OCI-LY3 (cell line): ENCODE data around the gene HS3ST6.

Experiments used
- H2AFZ ChIP-seq: fragments of 200-600, 300-600 bp; shearing (Covaris generic); 2 replicates; pipeline ENCODE4 v1.6.0; 2014; ENCODE audit warnings: antibody characterized with exemption, low read depth, low read length
- H3K27ac ChIP-seq: fragments of 200-600, 300-600 bp; sonication (generic); 2 replicates; pipeline ENCODE4 v1.5.1; 2014; ENCODE audit warnings: mild to moderate bottlenecking, low read length, moderate library complexity, mixed read lengths
- H3K27me3 ChIP-seq: fragments of 200-600, 300-600 bp; sonication (generic); 2 replicates; pipeline ENCODE4 v1.6.1; 2014; ENCODE audit warnings: low read depth, low read length, mixed read lengths
- H3K36me3 ChIP-seq: fragments of 200-600, 300-600 bp; sonication (generic); replicated peaks from 2 replicates; pipeline ENCODE3; 2014; ENCODE audit warnings: low read depth, low read length, mixed read lengths
- H3K4me1 ChIP-seq: fragments of 300-600, 200-600 bp; sonication (generic); 2 replicates; pipeline ENCODE4 v1.6.1; 2014; ENCODE audit warnings: low read length, mixed read lengths
- H3K4me2 ChIP-seq: fragments of 200-600, 300-600 bp; sonication (generic); 2 replicates; pipeline ENCODE4 v1.6.1; 2014; ENCODE audit warnings: low read length, mixed read lengths
- H3K4me3 ChIP-seq: fragments of 300-600, 200-600 bp; sonication (generic); 2 replicates; pipeline ENCODE4 v1.5.1; 2014; ENCODE audit warnings: antibody characterized with exemption, mild to moderate bottlenecking, low read length, moderate library complexity
- H3K79me2 ChIP-seq: fragments of 300-600, 200-600 bp; shearing (Covaris generic); 2 replicates; pipeline ENCODE4 v1.6.1; 2014; ENCODE audit warnings: mild to moderate bottlenecking, low read length, mixed read lengths
- H3K9ac ChIP-seq: fragments of 300-600, 200-600 bp; shearing (Covaris generic); 2 replicates; pipeline ENCODE4 v1.6.0; 2014; ENCODE audit warnings: mild to moderate bottlenecking, low read length, moderate library complexity
- H3K9me3 ChIP-seq: fragments of 200-600, 300-600 bp; shearing (Covaris generic); 2 replicates; pipeline ENCODE4 v1.6.1; 2014; ENCODE audit warnings: low read length, mixed read lengths; ENCODE audit not compliant: insufficient read depth
- H4K20me1 ChIP-seq: fragments of 200-600, 300-600 bp; sonication (generic); 2 replicates; pipeline ENCODE4 v1.6.1; 2016; ENCODE audit warnings: low read length, mixed read lengths; ENCODE audit not compliant: insufficient read depth
- EZH2phosphoT487 ChIP-seq: fragments of 200-600 bp; shearing (Covaris generic); IDR thresholded peaks from 2 replicates; pipeline ENCODE4 v1.6.1; 2018; ENCODE audit warnings: antibody characterized with exemption, mixed run types, low read depth
- TF ChIP-seq, protein P1 (sequence below): fragments of 200-600, 300-600 bp; sonication (generic); IDR thresholded peaks from 2 replicates; pipeline ENCODE4 v1.5.1; 2014; ENCODE audit warnings: antibody characterized with exemption, low read length, low read depth

HS3ST6 gene

DNA sequence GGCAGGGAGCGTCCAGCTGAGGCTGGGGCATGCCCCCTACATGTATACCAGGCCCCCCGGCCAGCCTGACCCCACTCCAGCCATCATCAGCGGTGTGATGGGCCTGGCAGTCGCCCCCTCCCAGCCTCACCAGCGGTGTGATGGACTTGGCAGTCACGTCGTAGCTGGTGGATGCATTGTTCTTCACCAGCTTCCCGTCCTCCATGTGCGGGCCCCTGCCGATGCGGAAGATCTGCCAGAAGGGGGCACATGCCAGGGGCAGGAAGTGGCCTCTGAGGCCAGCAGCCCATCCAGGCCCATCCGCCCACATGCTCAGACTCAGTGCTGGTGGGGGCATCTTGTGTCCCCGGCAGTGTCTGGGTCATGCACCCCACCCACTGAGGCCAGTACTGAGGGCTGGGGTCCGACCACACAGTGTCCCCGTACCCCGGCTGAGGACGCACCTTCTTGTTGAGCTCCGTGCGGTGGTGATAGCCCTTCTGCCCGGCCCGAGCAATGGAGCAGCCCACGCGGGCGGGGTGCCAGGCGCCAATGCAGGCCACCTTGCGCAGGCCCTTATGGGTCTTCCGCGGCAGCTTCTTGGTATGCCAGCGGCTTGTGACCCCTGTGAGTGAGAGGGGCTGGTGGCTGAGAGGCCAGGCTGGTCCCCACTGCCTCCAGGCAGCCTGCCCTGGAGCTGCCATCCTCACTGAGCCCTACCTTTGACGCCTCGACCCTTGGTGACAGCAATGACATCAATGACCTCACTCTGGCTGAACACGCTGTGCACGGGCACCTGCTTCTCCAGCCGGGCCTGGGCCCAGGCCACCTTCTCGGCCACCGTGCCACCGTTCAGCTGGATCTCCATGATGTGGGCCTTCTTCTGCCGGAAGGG lies 28.5 kb upstream of the HS3ST6 start:
- H3K79me2 ChIP-seq = peaks cover 13% of the 10 kb centered on the region
- no peak overlapping the region for H3K9ac ChIP-seq
- no peak overlapping the region for H3K27ac ChIP-seq
- peaks cover 11% of the 10 kb centered on the region for H3K4me1 ChIP-seq
- no peaks in the 10 kb centered on the region for H3K27me3 ChIP-seq
- H2AFZ ChIP-seq = no peak overlapping the region
- H4K20me1 ChIP-seq = peaks cover under 1% of the 10 kb centered on the region; the same call in 1 of the 2 replicates
- no peak overlapping the region for H3K4me3 ChIP-seq
- TF ChIP-seq, protein P1, sequence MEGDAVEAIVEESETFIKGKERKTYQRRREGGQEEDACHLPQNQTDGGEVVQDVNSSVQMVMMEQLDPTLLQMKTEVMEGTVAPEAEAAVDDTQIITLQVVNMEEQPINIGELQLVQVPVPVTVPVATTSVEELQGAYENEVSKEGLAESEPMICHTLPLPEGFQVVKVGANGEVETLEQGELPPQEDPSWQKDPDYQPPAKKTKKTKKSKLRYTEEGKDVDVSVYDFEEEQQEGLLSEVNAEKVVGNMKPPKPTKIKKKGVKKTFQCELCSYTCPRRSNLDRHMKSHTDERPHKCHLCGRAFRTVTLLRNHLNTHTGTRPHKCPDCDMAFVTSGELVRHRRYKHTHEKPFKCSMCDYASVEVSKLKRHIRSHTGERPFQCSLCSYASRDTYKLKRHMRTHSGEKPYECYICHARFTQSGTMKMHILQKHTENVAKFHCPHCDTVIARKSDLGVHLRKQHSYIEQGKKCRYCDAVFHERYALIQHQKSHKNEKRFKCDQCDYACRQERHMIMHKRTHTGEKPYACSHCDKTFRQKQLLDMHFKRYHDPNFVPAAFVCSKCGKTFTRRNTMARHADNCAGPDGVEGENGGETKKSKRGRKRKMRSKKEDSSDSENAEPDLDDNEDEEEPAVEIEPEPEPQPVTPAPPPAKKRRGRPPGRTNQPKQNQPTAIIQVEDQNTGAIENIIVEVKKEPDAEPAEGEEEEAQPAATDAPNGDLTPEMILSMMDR = no peak
- TF ChIP-seq EZH2phosphoT487 = no peak
- no peak overlapping the region for H3K4me2 ChIP-seq
- no peaks in the 10 kb centered on the region for H3K36me3 ChIP-seq
- no peaks in the 10 kb centered on the region for H3K9me3 ChIP-seq

DNA sequence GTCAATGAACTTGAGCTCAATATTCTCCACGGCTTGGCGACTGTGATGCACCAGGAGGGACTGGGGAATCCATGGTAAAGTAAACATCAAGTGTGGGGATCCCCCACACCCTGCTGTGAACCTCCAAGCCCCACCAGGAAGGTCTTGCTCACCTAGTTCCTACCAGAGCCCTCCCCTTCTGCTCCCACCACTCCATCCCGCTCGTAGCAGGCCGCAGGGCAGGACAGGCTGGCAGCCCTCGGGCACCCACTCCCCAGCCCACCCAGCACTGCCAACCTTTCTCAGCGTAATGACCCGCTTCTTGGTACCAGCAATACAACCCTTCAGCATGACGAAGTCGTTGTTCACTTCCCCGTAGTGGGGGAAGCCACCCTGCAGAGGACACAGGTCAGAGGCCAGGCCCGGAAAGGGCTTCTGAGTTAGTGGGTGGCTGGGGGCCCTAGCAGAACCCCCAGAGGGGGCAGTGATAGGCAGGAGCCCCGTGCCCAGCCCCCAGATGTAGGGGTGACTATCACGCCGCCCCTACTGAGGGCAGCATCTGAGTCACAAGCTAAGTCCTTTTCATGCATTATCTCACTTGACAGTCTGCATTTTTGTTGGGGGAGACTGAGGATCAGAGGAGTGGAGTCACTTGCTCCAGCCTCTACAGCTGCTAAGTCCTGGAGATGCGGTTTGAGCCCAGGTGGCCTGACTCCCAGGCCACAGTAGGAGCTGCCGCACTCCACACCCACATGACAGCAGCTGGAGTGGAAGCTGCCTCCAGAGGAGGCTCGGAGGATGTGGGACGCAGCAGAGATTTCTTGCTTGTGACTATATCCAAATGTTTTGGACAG lies 27.6 kb upstream of the HS3ST6 start:
- H3K9ac ChIP-seq = no peak overlapping the region
- peaks cover 9% of the 10 kb centered on the region for H4K20me1 ChIP-seq
- H3K79me2 ChIP-seq = peaks cover 19% of the 10 kb centered on the region
- no peak overlapping the region for H3K4me3 ChIP-seq
- H3K27ac ChIP-seq = no peak overlapping the region
- no peaks in the 10 kb centered on the region for H3K9me3 ChIP-seq
- no peak overlapping the region for H2AFZ ChIP-seq
- H3K4me2 ChIP-seq = no peak overlapping the region
- no peaks in the 10 kb centered on the region for H3K27me3 ChIP-seq
- no peak for TF ChIP-seq EZH2phosphoT487
- TF ChIP-seq, protein P1 = no peak
- peaks cover 21% of the 10 kb centered on the region for H3K4me1 ChIP-seq
- peaks cover 5% of the 10 kb centered on the region for H3K36me3 ChIP-seq

DNA sequence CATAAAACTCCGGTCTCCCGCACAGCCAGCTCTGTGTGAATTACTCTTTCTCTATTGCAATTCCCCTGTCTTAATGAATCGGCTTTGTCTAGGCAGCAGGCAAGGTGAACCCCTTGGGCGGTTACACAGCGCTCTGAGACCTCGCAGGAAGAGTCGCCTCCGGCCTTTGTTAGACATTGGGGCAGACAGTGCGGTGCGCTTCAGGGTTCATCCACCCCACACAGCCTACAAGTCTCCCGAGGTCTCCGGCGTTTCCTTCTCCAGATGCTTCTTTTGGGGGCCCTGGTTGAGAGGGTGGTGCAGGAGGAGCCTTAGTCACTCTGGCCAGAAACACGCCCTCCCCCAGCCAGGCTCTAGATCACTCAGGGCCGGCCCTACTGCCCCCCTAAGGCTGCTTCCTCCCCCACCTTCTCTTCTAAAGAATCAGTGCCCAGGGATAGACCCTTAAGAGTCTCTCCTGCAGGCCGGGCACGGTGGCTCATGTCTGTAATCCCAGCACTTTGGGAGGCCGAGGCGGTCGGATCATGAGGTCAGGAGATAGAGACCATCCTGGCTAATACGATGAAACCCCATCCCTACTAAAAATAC lies 26.5 kb upstream of the HS3ST6 start:
- TF ChIP-seq EZH2phosphoT487 = no peak
- TF ChIP-seq, protein P1 = no peak
- H2AFZ ChIP-seq = no peak overlapping the region
- H3K36me3 ChIP-seq = peaks cover 10% of the 10 kb centered on the region
- no peaks in the 10 kb centered on the region for H3K27me3 ChIP-seq
- H3K27ac ChIP-seq = no peak overlapping the region
- no peaks in the 10 kb centered on the region for H3K9me3 ChIP-seq
- H3K9ac ChIP-seq = no peak overlapping the region
- H3K4me1 ChIP-seq = peaks cover 27% of the 10 kb centered on the region
- H4K20me1 ChIP-seq = peaks cover 15% of the 10 kb centered on the region
- no peak overlapping the region for H3K4me2 ChIP-seq
- H3K79me2 ChIP-seq = peaks cover 19% of the 10 kb centered on the region
- H3K4me3 ChIP-seq = no peak overlapping the region
